Neuronal stem cell (in vitro differentiated cells): ENCODE data around the gene PREPL. TPM values are rescaled to one million over a fixed set of nuclear protein-coding genes. Genes with fewer than 3 reads are reported as not detected.

Experiments used
- DNase-seq: peaks from one replicate; pipeline ENCODE4 v3.0.0-alpha.2; 2013; ENCODE audit warnings: low spot score
- H2AFZ ChIP-seq: one replicate; pipeline ENCODE4 v1.6.1; 2013; ENCODE audit warnings: mild to moderate bottlenecking, low read length, inconsistent platforms
- H2AK5ac ChIP-seq: 2 replicates; pipeline ENCODE4 v1.6.1; 2013; ENCODE audit warnings: low read depth, mild to moderate bottlenecking, inconsistent platforms, low read length, moderate library complexity, mixed read lengths
- H2BK120ac ChIP-seq: 2 replicates; pipeline ENCODE4 v1.6.1; 2013; ENCODE audit warnings: low read depth, mild to moderate bottlenecking, inconsistent platforms, low read length, moderate library complexity, mixed read lengths
- H2BK12ac ChIP-seq: one replicate; pipeline ENCODE4 v1.6.1; 2013; ENCODE audit warnings: low read length, inconsistent platforms
- H2BK15ac ChIP-seq: 2 replicates; pipeline ENCODE4 v1.6.1; 2013; ENCODE audit warnings: mild to moderate bottlenecking, low read length, inconsistent platforms, mixed read lengths
- H2BK5ac ChIP-seq: one replicate; pipeline ENCODE4 v1.6.1; 2013; ENCODE audit warnings: inconsistent platforms, mild to moderate bottlenecking, low read length, moderate library complexity
- H3K14ac ChIP-seq: one replicate; pipeline ENCODE4 v1.6.1; 2013; ENCODE audit warnings: low read length, inconsistent platforms
- H3K18ac ChIP-seq: 2 replicates; pipeline ENCODE4 v1.6.1; 2013; ENCODE audit warnings: low read length, inconsistent platforms
- H3K23ac ChIP-seq: 2 replicates; pipeline ENCODE4 v1.6.1; 2013; ENCODE audit warnings: low read depth, mild to moderate bottlenecking, mixed read lengths, low read length, inconsistent platforms; ENCODE audit not compliant: poor library complexity
- H3K27ac ChIP-seq: replicated peaks from 3 replicates; pipeline ENCODE4 v1.5.1; 2013; ENCODE audit warnings: low read length, inconsistent platforms
- H3K27me3 ChIP-seq, 3 experiments: 2 replicates each; pipeline ENCODE4 v1.6.1; 2013; ENCODE audit warnings: low read length in 3 of 3, mild to moderate bottlenecking in 2 of 3, inconsistent platforms in 1 of 3, low read depth in 1 of 3, mixed read lengths in 1 of 3, moderate library complexity in 1 of 3; ENCODE audit not compliant: control insufficient read depth in 3 of 3, insufficient read depth in 3 of 3
- H3K36me3 ChIP-seq, 2 donors: replicated peaks in 1 of 2; 2 replicates each; pipeline ENCODE4 v1.6.1; 2013; ENCODE audit warnings: low read length in 2 of 2; ENCODE audit not compliant: control insufficient read depth in 2 of 2, insufficient read depth in 2 of 2
- H3K4ac ChIP-seq: 2 replicates; pipeline ENCODE4 v1.6.1; 2013; ENCODE audit warnings: inconsistent platforms, mild to moderate bottlenecking, low read length, moderate library complexity
- H3K4me1 ChIP-seq, 2 donors: 1 replicate in 1 of 2; 2 replicates in 1 of 2; pipeline ENCODE4 v1.6.1; 2013; ENCODE audit warnings: low read length in 2 of 2, low read depth in 1 of 2; ENCODE audit not compliant: control insufficient read depth in 2 of 2, insufficient read depth in 1 of 2
- H3K4me2 ChIP-seq: one replicate; pipeline ENCODE4 v1.6.1; 2013; ENCODE audit warnings: mild to moderate bottlenecking, low read length, inconsistent platforms; ENCODE audit not compliant: insufficient read depth, poor library complexity, severe bottlenecking
- H3K4me3 ChIP-seq, 2 donors: 2 replicates each; pipeline ENCODE4 v1.5.1; 2013; ENCODE audit warnings: low read length in 2 of 2, mild to moderate bottlenecking in 2 of 2, inconsistent platforms in 1 of 2, moderate library complexity in 1 of 2
- H3K79me1 ChIP-seq: one replicate; pipeline ENCODE4 v1.6.1; 2013; ENCODE audit warnings: low read depth, mild to moderate bottlenecking, inconsistent platforms, low read length, moderate library complexity
- H3K9ac ChIP-seq: one replicate; pipeline ENCODE4 v1.6.1; 2013; ENCODE audit warnings: mild to moderate bottlenecking, low read depth, low read length, inconsistent platforms; ENCODE audit not compliant: poor library complexity
- H3K9me3 ChIP-seq, 2 donors: replicated peaks in 1 of 2; 2 replicates each; pipeline versions ENCODE3 to v1.6.1; 2013; ENCODE audit warnings: low read length in 2 of 2, mild to moderate bottlenecking in 2 of 2, inconsistent platforms in 1 of 2, low read depth in 1 of 2, mixed read lengths in 1 of 2, moderate library complexity in 1 of 2; ENCODE audit not compliant: control insufficient read depth in 2 of 2, insufficient read depth in 1 of 2
- H4K8ac ChIP-seq: one replicate; pipeline ENCODE4 v1.6.1; 2013; ENCODE audit warnings: low read depth, mild to moderate bottlenecking, inconsistent platforms, low read length, moderate library complexity
- H4K91ac ChIP-seq: one replicate; pipeline ENCODE4 v1.6.1; 2013; ENCODE audit warnings: low read length, low read depth, mild to moderate bottlenecking, inconsistent platforms; ENCODE audit not compliant: poor library complexity
- WGBS, 2 donors: extraction: QIAGEN DNeasy Blood & Tissue Kit; methylation state at CpG; one replicate each; pipeline ENCODE4 v1.1.7; 2013; ENCODE audit warnings: missing lambda C conversion rate in 2 of 2, mixed read lengths in 1 of 2; ENCODE audit not compliant: insufficient read length in 2 of 2, insufficient replicate concordance in 1 of 2; ENCODE audit errors: extremely low coverage in 2 of 2; 5-methylcytosine and 5-hydroxymethylcytosine counted together
- polyA plus RNA-seq, 2 experiments: library from polyadenylated mRNA; stranded (reverse); fragments of 200-250 nt; gene quantifications; one replicate each; pipeline ENCODE4 v1.2.3, GENCODE V29; 2013

PREPL gene
- polyA plus RNA-seq (2013, experiment 1 of 2), result 42.3 TPM
- polyA plus RNA-seq (2013, experiment 2 of 2), result 42.5 TPM

DNA sequence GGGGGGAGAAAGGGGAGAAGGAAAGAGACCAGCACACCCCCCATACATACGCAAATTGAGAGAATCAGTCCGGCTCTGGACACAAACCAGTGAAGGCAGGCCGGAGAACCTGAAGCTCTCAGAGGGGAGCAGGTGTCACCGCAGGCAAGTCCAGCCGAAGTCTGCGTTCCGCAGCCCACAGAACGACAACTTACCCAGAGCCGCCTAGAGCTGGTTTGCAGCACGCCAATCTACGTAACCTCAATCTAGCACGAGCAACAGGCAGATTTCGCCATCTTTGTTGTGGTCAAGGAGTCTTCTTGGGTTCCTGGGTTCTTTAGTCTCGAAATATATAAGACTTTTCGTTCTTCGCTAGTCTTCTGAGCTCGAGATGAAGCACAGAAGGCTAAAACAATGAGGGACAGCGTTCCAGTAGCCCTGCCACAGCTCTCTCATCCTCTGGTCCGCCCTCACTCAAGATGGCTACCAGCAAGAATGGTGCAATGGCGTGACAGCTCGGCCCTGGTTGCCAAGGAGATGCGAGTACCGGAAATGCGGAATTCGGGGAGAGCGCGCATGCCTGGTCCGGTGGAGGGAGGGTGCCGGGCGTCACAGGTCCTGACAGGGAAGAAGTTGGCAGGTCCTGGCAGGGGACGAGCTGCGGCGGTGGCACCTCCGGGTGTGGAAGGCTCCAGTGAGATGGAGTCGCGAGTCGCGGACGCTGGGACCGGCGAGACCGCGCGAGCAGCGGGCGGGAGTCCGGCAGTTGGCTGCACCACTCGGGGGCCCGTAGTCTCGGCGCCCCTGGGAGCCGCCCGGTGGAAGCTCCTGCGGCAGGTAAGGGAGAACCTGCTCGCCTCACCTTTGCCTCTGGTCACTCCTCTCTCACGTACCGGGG is at the start of gene PREPL, which contains the start of gene CAMKMT:
PREPL (minus strand) TSS at position 165 of the 877 bp plus-strand sequence. CDS start 15,152 bp downstream, outside the sequence.
CAMKMT (plus strand) TSS at position 618 of the 877 bp plus-strand sequence.
- no peak within 1 kb of the TSS for H2BK15ac ChIP-seq
- peak within 1 kb of the TSS; percentile 84 for H3K4me2 ChIP-seq
- DNase-seq, result peak; percentile 98
- H3K27ac ChIP-seq, result peak within 1 kb of the TSS; percentile 78
- H2BK120ac ChIP-seq, result peak within 1 kb of the TSS; percentile 87
- H3K4ac ChIP-seq, result no peak within 1 kb of the TSS
- no peak within 1 kb of the TSS for H2AK5ac ChIP-seq
- H3K9me3 ChIP-seq, result no peaks in the 10 kb centered on the region
- H3K4me3 ChIP-seq, result peak within 1 kb of the TSS; percentile 83 to 91
- H3K18ac ChIP-seq, result peak within 1 kb of the TSS; percentile 96
- peak within 1 kb of the TSS; percentile 92 for H3K23ac ChIP-seq
- no peak within 1 kb of the TSS for H3K14ac ChIP-seq
- peak within 1 kb of the TSS; percentile 83 for H3K9ac ChIP-seq
- no CpG with 5 or more reads among the region's 57 CpGs for WGBS, 2 donors
- peak within 1 kb of the TSS; percentile 93 for H2AFZ ChIP-seq
- peaks cover 0 to 5% of the 10 kb centered on the region in 2 donors for H3K4me1 ChIP-seq
- no peak within 1 kb of the TSS for H2BK12ac ChIP-seq
- H2BK5ac ChIP-seq, result peak within 1 kb of the TSS; percentile 96
- H4K91ac ChIP-seq, result no peak within 1 kb of the TSS
- no peak within 1 kb of the TSS for H4K8ac ChIP-seq
- H3K36me3 ChIP-seq, result peaks cover 0 to 24% of the 10 kb centered on the region in 2 donors
- no peaks in the 10 kb centered on the region for H3K79me1 ChIP-seq
- H3K27me3 ChIP-seq, result no peaks in the 10 kb centered on the region

DNA sequence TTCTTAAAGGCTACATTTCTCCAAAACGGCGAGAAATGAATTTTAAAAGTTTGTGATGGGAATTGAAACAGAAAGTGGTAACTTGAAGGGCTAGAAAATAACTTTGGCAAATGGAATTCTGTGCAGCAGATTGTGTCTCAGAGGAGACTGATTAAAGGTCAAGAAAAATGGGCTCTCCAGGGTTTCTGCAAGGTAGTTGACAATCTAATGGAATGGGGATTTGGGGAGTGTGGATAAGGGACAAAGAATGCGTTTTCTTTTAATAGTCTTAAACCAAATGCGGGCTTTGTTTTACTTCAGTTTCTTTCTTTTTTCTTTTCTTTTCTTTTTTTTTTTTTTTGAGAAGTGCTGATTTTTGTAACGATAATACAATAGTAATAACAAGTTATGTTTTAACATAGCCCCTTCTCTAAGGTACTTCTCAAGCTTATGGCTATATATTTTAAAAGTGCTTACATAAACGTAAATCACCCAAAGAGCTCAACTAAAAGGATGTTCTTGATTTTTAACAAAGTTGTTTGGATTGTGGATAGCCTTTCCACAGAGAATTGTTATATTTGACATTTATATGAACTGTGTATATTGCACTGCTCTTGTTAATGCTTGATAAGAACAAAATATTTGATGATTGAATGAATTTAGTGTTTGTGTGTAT is 37.1 kb upstream of the PREPL start:
- H3K9me3 ChIP-seq, result no peaks in the 10 kb centered on the region
- H4K8ac ChIP-seq, result no peak overlapping the region
- no peak overlapping the region for H3K18ac ChIP-seq
- H3K9ac ChIP-seq, result no peak overlapping the region
- no peaks in the 10 kb centered on the region for H3K36me3 ChIP-seq
- no peak overlapping the region for H2BK15ac ChIP-seq
- no peak overlapping the region for H3K4me3 ChIP-seq
- H2AK5ac ChIP-seq, result no peak overlapping the region
- no peak overlapping the region for H3K27ac ChIP-seq
- no peak overlapping the region for H3K23ac ChIP-seq
- no peaks in the 10 kb centered on the region for H3K79me1 ChIP-seq
- no peaks in the 10 kb centered on the region for H3K4me1 ChIP-seq
- H3K27me3 ChIP-seq, result no peaks in the 10 kb centered on the region
- H3K4me2 ChIP-seq, result no peak overlapping the region
- no peak overlapping the region for H4K91ac ChIP-seq
- no peak overlapping the region for H3K4ac ChIP-seq
- no peak for DNase-seq
- no peak overlapping the region for H2BK120ac ChIP-seq
- H2BK12ac ChIP-seq, result no peak overlapping the region
- H3K14ac ChIP-seq, result no peak overlapping the region
- H2BK5ac ChIP-seq, result no peak overlapping the region
- no CpG with 5 or more reads among the region's 6 CpGs for WGBS, 2 donors
- H2AFZ ChIP-seq, result no peak overlapping the region

DNA sequence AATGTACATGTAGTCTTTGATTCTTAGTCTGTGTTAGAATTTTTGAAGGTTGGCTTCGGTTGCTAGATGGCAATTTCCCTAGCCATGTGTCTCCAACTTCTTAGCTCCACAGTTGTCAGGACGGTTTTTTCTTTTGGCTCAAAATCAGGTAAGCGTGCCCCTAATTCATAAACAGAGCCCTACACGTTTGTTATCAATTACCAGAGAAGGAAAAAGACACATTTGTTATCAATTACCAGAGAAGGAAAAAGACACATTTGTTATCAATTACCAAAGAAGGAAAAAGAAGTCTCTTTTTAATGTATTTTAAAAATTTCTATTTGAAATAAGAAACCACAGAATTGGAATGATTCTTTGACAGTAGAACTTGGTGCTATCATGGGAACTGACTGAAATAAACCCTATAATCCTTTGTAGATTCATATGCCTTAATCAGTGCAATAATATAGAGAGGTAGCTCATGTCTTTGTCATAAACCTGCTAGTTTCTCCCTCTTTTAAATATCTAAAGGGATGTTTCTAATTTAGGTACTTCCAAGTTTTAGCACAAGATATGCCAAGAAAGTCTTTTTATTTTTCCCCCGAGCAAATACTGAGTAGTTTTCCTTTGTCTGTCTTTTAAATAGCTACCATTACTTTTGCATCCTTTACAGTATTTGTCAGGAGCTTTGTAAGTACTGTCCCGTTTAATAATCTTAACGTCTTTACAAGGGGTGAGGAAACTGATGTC is 36.3 kb upstream of the PREPL start:
- H3K9ac ChIP-seq, result no peak overlapping the region
- H3K4me1 ChIP-seq, result no peaks in the 10 kb centered on the region
- H3K36me3 ChIP-seq, result no peaks in the 10 kb centered on the region
- no peaks in the 10 kb centered on the region for H3K79me1 ChIP-seq
- H2BK15ac ChIP-seq, result no peak overlapping the region
- H3K18ac ChIP-seq, result no peak overlapping the region
- no peak overlapping the region for H3K27ac ChIP-seq
- H3K14ac ChIP-seq, result no peak overlapping the region
- no peak overlapping the region for H2AFZ ChIP-seq
- H2BK5ac ChIP-seq, result no peak overlapping the region
- H3K4me3 ChIP-seq, result no peak overlapping the region
- H2AK5ac ChIP-seq, result no peak overlapping the region
- no CpG with 5 or more reads among the region's 7 CpGs for WGBS, 2 donors
- H3K4ac ChIP-seq, result no peak overlapping the region
- no peak overlapping the region for H4K91ac ChIP-seq
- H3K23ac ChIP-seq, result no peak overlapping the region
- H2BK12ac ChIP-seq, result no peak overlapping the region
- no peaks in the 10 kb centered on the region for H3K9me3 ChIP-seq
- H2BK120ac ChIP-seq, result no peak overlapping the region
- no peak overlapping the region for H3K4me2 ChIP-seq
- no peak for DNase-seq
- H4K8ac ChIP-seq, result no peak overlapping the region
- no peaks in the 10 kb centered on the region for H3K27me3 ChIP-seq
